T-cell (primary cell): ENCODE measurements around the gene DNAJC13. TPM values are rescaled to one million over a fixed set of nuclear protein-coding genes. Genes with fewer than 3 reads are reported as not detected.
"Not testable (repeated sequence)": the region's sequence is repeated elsewhere in the genome, so short reads cannot be mapped to it uniquely, and the experiment has no call there.

ENCODE experiments used
- ATAC-seq, 4 experiments: fragments of 200-7000 bp in 3 of 4; fragments of 150-1000 bp in 1 of 4; cut with Tn5 transposase; replicated peaks in 1 of 4; 1 replicate in 3 of 4; 2 replicates in 1 of 4; pipeline ENCODE4 v1.10.0; 2021; ENCODE audit warnings: moderate library complexity in 3 of 4, mild to moderate bottlenecking in 2 of 4, moderate number of reproducible peaks in 1 of 4
- CTCF ChIA-PET, 2 donors: fragments of 300-600 bp; sonication (Branson Sonifier 250); formaldehyde crosslinking; loops; one replicate each; lab custom pipeline; 2022; ENCODE audit warnings: antibody characterized with exemption in 2 of 2; lab: Charles Lee
- POLR2A ChIA-PET, 2 donors: fragments of 300-600 bp; sonication (Branson Sonifier 250); formaldehyde crosslinking; loops; one replicate each; lab custom pipeline; 2022; ENCODE audit warnings: antibody characterized with exemption in 2 of 2; lab: Charles Lee
- DNase-seq, 35 experiments: peaks; one replicate each; pipeline versions ENCODE4 v3.0.0 to v3.0.0-alpha.2; 2013 to 2023
- H3K27ac ChIP-seq: one replicate; pipeline ENCODE4 v1.5.1; 2013; ENCODE audit warnings: low read length
- H3K27me3 ChIP-seq, 2 experiments: replicated peaks in 1 of 2; 1 replicate in 1 of 2; 2 replicates in 1 of 2; pipeline versions ENCODE4 v1.6.1 to v1.7.0; 2013; ENCODE audit warnings: low read length in 1 of 2, mixed read lengths in 1 of 2; ENCODE audit not compliant: control insufficient read depth in 2 of 2, insufficient read depth in 2 of 2; ENCODE audit errors: extremely low read depth in 1 of 2
- H3K36me3 ChIP-seq, 2 donors: 1 replicate in 1 of 2; 2 replicates in 1 of 2; pipeline versions ENCODE4 v1.6.1 to v1.7.0; 2013; ENCODE audit warnings: low read length in 1 of 2; ENCODE audit not compliant: control insufficient read depth in 2 of 2, insufficient read depth in 1 of 2; ENCODE audit errors: extremely low read depth in 1 of 2
- H3K4me1 ChIP-seq, 2 experiments: 1 replicate in 1 of 2; 2 replicates in 1 of 2; pipeline versions ENCODE4 v1.6.1 to v1.7.0; 2013; ENCODE audit warnings: low read length in 2 of 2, mixed read lengths in 1 of 2; ENCODE audit not compliant: insufficient read depth in 2 of 2, control insufficient read depth in 1 of 2; ENCODE audit errors: extremely low read depth in 1 of 2
- H3K4me3 ChIP-seq, 2 donors: 1 replicate in 1 of 2; 2 replicates in 1 of 2; pipeline versions ENCODE4 v1.5.1 to v1.7.0; 2013; ENCODE audit warnings: mild to moderate bottlenecking in 2 of 2, low read length in 1 of 2, moderate library complexity in 1 of 2; ENCODE audit not compliant: control insufficient read depth in 1 of 2; ENCODE audit errors: extremely low read depth in 1 of 2
- H3K9me3 ChIP-seq: 2 replicates; pipeline ENCODE4 v1.7.0; 2013
- H3K27ac Mint-ChIP-seq, 2 donors: one replicate each; pipeline ENCODE4 v1.8.0; 2020 to 2021; ENCODE audit warnings: mild to moderate bottlenecking in 2 of 2, mixed read lengths in 2 of 2
- H3K27me3 Mint-ChIP-seq, 2 donors: one replicate each; pipeline ENCODE4 v1.8.0; 2021 to 2022; ENCODE audit warnings: mixed read lengths in 2 of 2
- H3K36me3 Mint-ChIP-seq: one replicate; pipeline ENCODE4 v1.8.0; 2021; ENCODE audit warnings: mixed read lengths
- H3K4me1 Mint-ChIP-seq, 3 donors: one replicate each; pipeline ENCODE4 v1.8.0; 2020 to 2022; ENCODE audit warnings: mixed read lengths in 3 of 3, mild to moderate bottlenecking in 1 of 3
- H3K4me3 Mint-ChIP-seq, 3 donors: one replicate each; pipeline ENCODE4 v1.8.0; 2020 to 2022; ENCODE audit warnings: mild to moderate bottlenecking in 3 of 3, mixed read lengths in 3 of 3, moderate library complexity in 3 of 3
- H3K9me3 Mint-ChIP-seq, 3 donors: one replicate each; pipeline ENCODE4 v1.8.0; 2020 to 2022; ENCODE audit warnings: mixed read lengths in 3 of 3
- WGBS: methylation state at CpG from one replicate; pipeline ENCODE4 v1.1.5; 2013; ENCODE audit warnings: missing lambda C conversion rate; ENCODE audit not compliant: insufficient coverage; 5-methylcytosine and 5-hydroxymethylcytosine counted together
- total RNA-seq, 35 experiments: library from RNA in 6 of 35; stranded (reverse) in 6 of 35; fragments of 120-200 nt in 1 of 35; gene quantifications; one replicate each; pipeline versions ENCODE4 v1.2.1 to v1.2.4 and lab custom pipeline; 2013 to 2026

DNAJC13 gene
- total RNA-seq, 5 donors from 2014 or later (not counting 1 experiment from before 2014, with no cell fraction given), result 28.7 to 33.7 (median 31.3) TPM

DNA sequence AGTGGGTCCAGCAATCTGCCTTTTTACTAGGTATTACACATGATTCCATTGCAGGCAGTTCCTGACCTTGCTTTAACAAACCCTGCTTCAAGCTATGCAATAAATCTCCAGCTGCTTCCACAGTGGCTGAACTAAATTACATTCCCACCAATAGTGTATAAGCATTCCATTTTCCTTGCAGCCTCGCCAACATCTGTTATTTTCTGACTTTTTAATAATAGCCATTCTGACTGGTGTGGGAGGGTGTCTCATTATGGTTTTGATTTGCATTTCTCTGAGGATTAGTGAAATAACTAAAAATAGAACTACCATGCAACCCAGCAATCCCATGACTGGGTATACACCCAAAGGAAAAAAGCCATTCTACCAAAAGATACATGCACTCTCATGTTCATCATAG, 36.4 kb upstream of the DNAJC13 start:
- Histone ChIP-seq H3K4me1 (no peaks in the 10 kb centered on the region), H3K9me3 (no peaks in the 10 kb centered on the region), H3K36me3 (no peaks in the 10 kb centered on the region), H3K27me3 (peaks cover 0 to 19% of the 10 kb centered on the region in 2 experiments), H3K27ac (no peak overlapping the region), H3K4me3 (no peak overlapping the region)
- Mint-ChIP-seq H3K27me3 (peaks cover 32% of the 10 kb centered on the region in 2 donors), H3K4me1 (no peaks in the 10 kb centered on the region), H3K36me3 (no peaks in the 10 kb centered on the region), H3K4me3 (no peak overlapping the region), H3K9me3 (no peaks in the 10 kb centered on the region), H3K27ac (no peak overlapping the region)
- WGBS, result no CpG with 5 or more reads among the region's 1 CpG
- POLR2A ChIA-PET, result no interaction called here
- DNase-seq, result no peak
- ATAC-seq, result no peak
- CTCF ChIA-PET, result no interaction called here

DNA sequence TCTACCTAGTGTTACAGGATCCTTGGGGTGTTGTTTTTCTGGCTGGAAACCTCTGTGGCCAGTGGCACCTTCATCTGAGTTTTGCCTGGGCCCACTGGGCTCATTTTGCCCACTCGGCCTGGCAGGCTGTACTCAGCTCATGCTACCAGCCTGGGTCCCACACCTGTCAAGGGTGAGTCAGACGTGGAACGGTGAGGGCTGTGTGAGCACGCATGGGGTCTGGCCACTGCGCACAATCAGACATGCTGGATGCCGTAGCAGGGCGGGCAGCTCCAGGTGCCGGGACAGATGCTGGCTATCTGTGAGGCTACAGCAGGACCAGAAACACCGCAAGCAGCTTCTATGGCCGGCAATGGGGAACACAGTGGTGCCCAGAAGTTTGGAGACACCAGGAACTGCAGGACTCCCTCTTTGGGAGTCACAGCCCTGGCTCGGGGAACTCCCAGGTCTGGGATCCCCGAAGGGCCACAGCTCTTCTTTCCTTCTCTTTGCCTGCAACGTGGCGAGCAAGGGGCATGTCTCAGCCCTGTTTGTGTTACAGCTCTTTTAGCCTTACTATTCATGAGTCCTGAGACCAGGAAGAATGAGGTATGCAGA, 35.9 kb upstream of the DNAJC13 start:
- Mint-ChIP-seq H3K27me3 (peaks cover 32% of the 10 kb centered on the region in 2 donors), H3K4me1 (peaks cover 0 to under 1% (median 0%) of the 10 kb centered on the region in 3 donors), H3K27ac (no peak overlapping the region), H3K36me3 (no peaks in the 10 kb centered on the region), H3K9me3 (no peaks in the 10 kb centered on the region), H3K4me3 (no peak overlapping the region)
- Histone ChIP-seq H3K27ac (no peak overlapping the region), H3K36me3 (no peaks in the 10 kb centered on the region), H3K9me3 (no peaks in the 10 kb centered on the region), H3K4me3 (no peak overlapping the region), H3K27me3 (peaks cover 0 to 19% of the 10 kb centered on the region in 2 experiments), H3K4me1 (no peaks in the 10 kb centered on the region)
- ChIA-PET POLR2A (no interaction called here), CTCF (no interaction called here)
- WGBS, result 84% methylated on average over 12 of the region's 14 CpGs
- DNase-seq, result no peak
- ATAC-seq, result no peak

DNA sequence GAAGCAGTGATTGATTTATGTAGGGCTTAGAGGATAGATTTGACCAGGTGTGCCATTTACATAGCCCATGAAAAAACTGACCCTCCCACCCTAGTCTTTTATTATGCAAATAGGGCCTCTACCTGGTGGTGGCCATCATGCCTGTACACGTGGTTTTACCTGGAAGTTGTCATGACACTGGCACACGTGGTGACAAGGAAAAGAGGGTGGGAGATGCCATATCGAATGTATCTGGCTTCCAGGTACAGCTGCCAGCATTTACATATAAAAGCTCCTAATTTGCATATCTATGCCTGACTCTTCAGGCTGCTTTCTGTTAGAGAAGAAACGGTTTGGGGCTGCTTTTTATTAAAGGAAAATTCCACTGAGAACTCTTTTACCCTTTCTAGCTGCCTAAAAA, 35.0 kb upstream of the DNAJC13 start:
- no peaks in the 10 kb centered on the region for H3K36me3 ChIP-seq
- no peaks in the 10 kb centered on the region for H3K4me1 ChIP-seq
- WGBS, result no CpG with 5 or more reads among the region's 4 CpGs
- H3K27me3 ChIP-seq, result peaks cover 0 to 16% of the 10 kb centered on the region in 2 experiments
- Mint-ChIP-seq H3K36me3 (no peaks in the 10 kb centered on the region), H3K4me3 (no peak overlapping the region), H3K9me3 (no peaks in the 10 kb centered on the region), H3K4me1 (peaks cover 0 to 5% (median 0%) of the 10 kb centered on the region in 3 donors), H3K27ac (no peak overlapping the region), H3K27me3 (peaks cover 27 to 28% of the 10 kb centered on the region in 2 donors)
- ATAC-seq (no peak), DNase-seq (no peak)
- no peak overlapping the region for H3K4me3 ChIP-seq
- CTCF ChIA-PET, result interaction anchor here in 1 of 2 donors (0.6 kb wide), 1 partner anchor 1007 kb away, joined by 7 read pairs; no protein-coding TSS in a partner anchor
- POLR2A ChIA-PET, result no interaction called here
- no peak overlapping the region for H3K27ac ChIP-seq
- no peaks in the 10 kb centered on the region for H3K9me3 ChIP-seq

DNA sequence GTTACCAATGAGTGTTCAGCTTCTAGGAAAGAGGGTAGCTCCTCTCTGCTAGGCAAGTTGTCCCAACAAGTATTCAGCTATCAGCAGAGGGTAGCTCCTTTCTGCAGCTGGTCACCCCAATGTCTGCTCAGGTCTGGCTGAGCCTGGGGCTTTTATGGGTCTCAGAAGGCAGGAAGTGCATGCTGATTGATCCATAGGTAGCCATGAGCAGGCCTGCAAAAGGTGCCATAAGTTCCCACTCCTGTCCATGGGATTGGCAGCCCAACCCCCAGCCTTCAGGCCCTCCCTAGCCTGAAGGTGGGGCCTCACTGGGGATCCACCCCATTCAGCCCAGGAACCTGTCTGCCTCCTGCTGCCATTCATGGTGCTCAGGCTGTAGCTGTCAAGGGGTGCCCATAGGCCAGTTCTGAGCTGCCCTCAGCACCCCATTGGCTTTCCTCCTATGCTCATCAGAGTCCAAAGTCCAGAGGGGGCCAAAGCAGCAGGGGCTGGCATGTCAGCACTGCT, 34.6 kb upstream of the DNAJC13 start:
- H3K9me3 ChIP-seq, result no peaks in the 10 kb centered on the region

DNA sequence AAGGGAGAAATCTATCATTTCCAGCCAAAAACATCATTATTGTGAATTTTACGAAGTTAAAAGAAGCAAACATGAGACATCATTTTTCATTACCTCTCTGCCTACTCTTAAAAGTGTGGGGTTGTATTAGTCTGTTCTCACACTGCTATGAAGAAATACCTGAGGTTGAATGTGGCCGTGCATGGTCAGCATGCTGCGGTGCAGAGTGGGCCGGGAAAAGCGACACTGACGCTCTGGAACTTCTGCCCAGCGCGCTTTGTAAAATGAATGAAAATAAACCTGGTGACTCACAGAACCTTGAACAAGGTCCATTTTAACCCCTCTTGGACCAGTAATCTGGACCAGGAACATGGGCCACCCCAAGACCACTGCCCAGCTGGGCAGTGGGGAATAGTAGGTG, 31.0 kb upstream of the DNAJC13 start:
- ATAC-seq (no peak), DNase-seq (no peak)
- H3K36me3 Mint-ChIP-seq, result no peaks in the 10 kb centered on the region
- WGBS, result 97% methylated on average over 7 of the region's 8 CpGs
- peaks cover 4 to 11% of the 10 kb centered on the region in 2 donors for H3K27me3 Mint-ChIP-seq
- H3K27ac ChIP-seq, result no peak overlapping the region
- no peaks in the 10 kb centered on the region for H3K9me3 Mint-ChIP-seq
- H3K4me1 ChIP-seq, result no peaks in the 10 kb centered on the region
- H3K4me3 ChIP-seq, result no peak overlapping the region
- no peak overlapping the region for H3K4me3 Mint-ChIP-seq
- H3K36me3 ChIP-seq, result no peaks in the 10 kb centered on the region
- ChIA-PET POLR2A (no interaction called here), CTCF (no interaction called here)
- no peak overlapping the region for H3K27ac Mint-ChIP-seq
- no peaks in the 10 kb centered on the region for H3K9me3 ChIP-seq
- H3K4me1 Mint-ChIP-seq, result peaks cover 0 to 5% (median 0%) of the 10 kb centered on the region in 3 donors
- H3K27me3 ChIP-seq, result peaks cover 0 to 11% of the 10 kb centered on the region in 2 experiments

More for the DNA sequence above, 34.6 kb upstream of the DNAJC13 start:
- Histone ChIP-seq H3K27me3 (peaks cover 0 to 16% of the 10 kb centered on the region in 2 experiments), H3K36me3 (no peaks in the 10 kb centered on the region), H3K4me1 (no peaks in the 10 kb centered on the region), H3K4me3 (no peak overlapping the region), H3K27ac (no peak overlapping the region)
- H3K4me3 Mint-ChIP-seq, result no peak overlapping the region
- no peaks in the 10 kb centered on the region for H3K36me3 Mint-ChIP-seq
- no peak overlapping the region for H3K27ac Mint-ChIP-seq
- H3K9me3 Mint-ChIP-seq, result no peaks in the 10 kb centered on the region
- H3K4me1 Mint-ChIP-seq, result peaks cover 0 to 5% (median 0%) of the 10 kb centered on the region in 3 donors
- DNase-seq, result no peak
- POLR2A ChIA-PET, result no interaction called here
- CTCF ChIA-PET, result no interaction called here
- peaks cover 22 to 24% of the 10 kb centered on the region in 2 donors for H3K27me3 Mint-ChIP-seq
- no peak for ATAC-seq

DNA sequence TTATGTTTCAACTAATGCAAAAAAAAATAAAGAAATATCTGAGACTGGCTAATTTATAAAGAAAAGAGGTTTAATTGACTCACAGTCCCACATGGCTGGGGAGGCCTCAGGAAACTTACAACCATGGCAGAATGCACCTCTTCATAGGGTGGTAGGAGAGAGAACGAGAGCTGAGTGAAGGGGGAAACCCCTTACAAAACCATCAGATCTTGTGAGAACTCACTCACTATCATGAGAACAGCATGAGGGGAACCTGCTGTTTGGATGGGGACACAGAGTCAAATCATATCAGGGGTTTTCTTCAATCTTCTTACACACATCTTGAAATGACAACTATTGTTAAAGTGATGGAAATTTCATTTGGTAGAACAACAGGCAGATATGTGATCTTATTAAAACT, 24.6 kb upstream of the DNAJC13 start:
- H3K4me3 ChIP-seq, H3K27ac ChIP-seq, H3K36me3 ChIP-seq, H3K4me1 ChIP-seq, DNase-seq, H3K9me3 Mint-ChIP-seq, H3K27me3 ChIP-seq, H3K27me3 Mint-ChIP-seq, H3K4me3 Mint-ChIP-seq, ATAC-seq, H3K9me3 ChIP-seq, H3K4me1 Mint-ChIP-seq, H3K36me3 Mint-ChIP-seq, H3K27ac Mint-ChIP-seq: not testable (repeated sequence)
- CTCF ChIA-PET, result interaction anchor here in 1 of 2 donors (0.6 kb wide), 2 partner anchors 8 to 14 kb away, joined by 3 read pairs; no protein-coding TSS in a partner anchor
- no CpG with 5 or more reads among the region's 1 CpG for WGBS
- POLR2A ChIA-PET, result interaction anchor here in 1 of 2 donors (0.7 kb wide), 1 partner anchor 1412 kb away, joined by 3 read pairs; no protein-coding TSS in a partner anchor
